A673 (cell line): ENCODE data around the gene ST6GALNAC2. TPM values are rescaled to one million over a fixed set of nuclear protein-coding genes. Genes with fewer than 3 reads are reported as not detected.
"Not testable (repeated sequence)": the region's sequence is repeated elsewhere in the genome, so short reads cannot be mapped to it uniquely, and the experiment has no call there.

ENCODE experiments used
- BruUV-seq: library from RNA; stranded (reverse); fragments of 400-500 nt; replicated peaks from 2 replicates; lab custom pipeline; 2021; lab: Mats Ljungman, UMichigan
- CTCF ChIA-PET: fragments of 300-600 bp; sonication (Branson Sonifier 250); formaldehyde crosslinking; loops from one replicate; lab custom pipeline; 2022; ENCODE audit warnings: antibody characterized with exemption; lab: Charles Lee
- POLR2A ChIA-PET: fragments of 300-600 bp; sonication (Branson Sonifier 250); formaldehyde crosslinking; loops from one replicate; lab custom pipeline; 2022; ENCODE audit warnings: antibody characterized with exemption; ENCODE audit not compliant: low non-redundant PET; lab: Charles Lee
- DNase-seq: peaks from one replicate; pipeline ENCODE4 v3.0.0-alpha.2; 2015; ENCODE audit warnings: low spot score
- H3K27ac ChIP-seq: fragments of 200-600 bp; sonication (generic); 2 replicates; pipeline ENCODE4 v1.5.1; 2016; ENCODE audit warnings: mixed run types, low read depth, mild to moderate bottlenecking, mixed read lengths, antibody characterized with exemption, low read length; ENCODE audit not compliant: poor library complexity, severe bottlenecking
- H3K27me3 ChIP-seq: fragments of 200-600 bp; sonication (generic); replicated peaks from 2 replicates; pipeline ENCODE4 v1.6.1; 2017; ENCODE audit warnings: mixed run types, low read depth, mild to moderate bottlenecking, mixed read lengths, antibody characterized with exemption, low read length; ENCODE audit not compliant: insufficient read depth, poor library complexity
- H3K36me3 ChIP-seq: fragments of 200-600 bp; sonication (generic); 2 replicates; pipeline ENCODE4 v1.6.1; 2016; ENCODE audit warnings: mixed run types, mild to moderate bottlenecking, mixed read lengths, antibody characterized with exemption, low read length; ENCODE audit not compliant: insufficient read depth, poor library complexity, severe bottlenecking
- H3K4me1 ChIP-seq: fragments of 200-600 bp; sonication (generic); 2 replicates; pipeline ENCODE4 v1.6.1; 2017; ENCODE audit warnings: mixed run types, mild to moderate bottlenecking, mixed read lengths, antibody characterized with exemption, low read length; ENCODE audit not compliant: insufficient read depth, poor library complexity, severe bottlenecking
- H3K4me3 ChIP-seq: fragments of 200-600 bp; sonication (generic); 2 replicates; pipeline ENCODE4 v1.5.1; 2016; ENCODE audit warnings: low read depth, mixed run types, mild to moderate bottlenecking, mixed read lengths, low read length; ENCODE audit not compliant: poor library complexity, severe bottlenecking
- H3K9me3 ChIP-seq: fragments of 200-600 bp; sonication (generic); 2 replicates; pipeline ENCODE4 v1.6.1; 2016; ENCODE audit warnings: mixed run types, low read depth, mild to moderate bottlenecking, mixed read lengths, antibody characterized with exemption, low read length; ENCODE audit not compliant: poor library complexity, severe bottlenecking
- EZH2 ChIP-seq: fragments of 200-600 bp; sonication (generic); IDR thresholded peaks from 2 replicates; pipeline ENCODE4 v1.6.1; 2017; ENCODE audit warnings: borderline replicate concordance, low read depth, mild to moderate bottlenecking, mixed read lengths, antibody characterized with exemption, low read length; ENCODE audit not compliant: poor library complexity, severe bottlenecking
- intact Hi-C: fragments of 100-400 bp; cut with micrococcal nuclease; formaldehyde crosslinking; loops from one replicate; pipeline ENCODE4 v1.10.0; 2022; ENCODE audit not compliant: unreplicated experiment
- total RNA-seq: library from RNA; stranded (reverse); gene quantifications from 2 replicates; pipeline ENCODE4 v1.2.3, GENCODE V29; 2021
- TF ChIP-seq, protein P1 (sequence below): fragments of 300-800, 200-600 bp; sonication (generic); conservative IDR thresholded peaks from 2 replicates; pipeline ENCODE4 v1.5.1; 2017; ENCODE audit warnings: low read depth, mild to moderate bottlenecking, antibody characterized with exemption, low read length, moderate library complexity, mixed read lengths

Gene ST6GALNAC2
- total RNA-seq, 1 experiment from 2014 or later, result not detected

DNA sequence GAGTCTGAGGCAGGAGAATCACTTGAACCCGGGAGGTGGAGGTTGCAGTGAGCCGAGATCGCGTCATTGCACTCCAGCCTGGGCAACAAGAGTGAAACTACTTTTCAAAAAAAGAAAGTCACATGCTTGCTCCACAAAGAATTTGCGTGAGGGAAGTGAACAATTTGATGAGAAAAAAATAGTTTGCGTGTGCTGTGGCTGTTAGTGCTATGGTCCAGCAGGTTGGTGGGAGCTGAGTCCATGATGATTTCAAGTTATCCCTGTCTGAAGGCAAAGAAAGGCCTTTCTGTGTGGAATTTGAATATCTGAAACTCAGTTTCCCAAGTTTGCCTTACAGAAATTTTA lies 24.8 kb downstream of the ST6GALNAC2 start:
- Histone ChIP-seq H3K4me3 (peak overlapping the region; percentile 71), H3K4me1 (peaks cover 34% of the 10 kb centered on the region), H3K27me3 (no peaks in the 10 kb centered on the region), H3K9me3 (no peaks in the 10 kb centered on the region), H3K27ac (peak overlapping the region; percentile 88), H3K36me3 (peaks cover 62% of the 10 kb centered on the region)
- no TSS peak for BruUV-seq
- POLR2A ChIA-PET, result interaction anchor here (0.6 to 1.1 kb wide), 2 partner anchors 11 to 83 kb away, joined by 3 to 4 read pairs; partner anchors contain the start of gene ST6GALNAC1
- no peak for DNase-seq
- intact Hi-C loops, result loop anchor here (5.0 to 10.0 kb wide), 2 partner anchors 61 to 154 kb away; partner anchors contain the start of gene MXRA7
- TF ChIP-seq, protein P1, sequence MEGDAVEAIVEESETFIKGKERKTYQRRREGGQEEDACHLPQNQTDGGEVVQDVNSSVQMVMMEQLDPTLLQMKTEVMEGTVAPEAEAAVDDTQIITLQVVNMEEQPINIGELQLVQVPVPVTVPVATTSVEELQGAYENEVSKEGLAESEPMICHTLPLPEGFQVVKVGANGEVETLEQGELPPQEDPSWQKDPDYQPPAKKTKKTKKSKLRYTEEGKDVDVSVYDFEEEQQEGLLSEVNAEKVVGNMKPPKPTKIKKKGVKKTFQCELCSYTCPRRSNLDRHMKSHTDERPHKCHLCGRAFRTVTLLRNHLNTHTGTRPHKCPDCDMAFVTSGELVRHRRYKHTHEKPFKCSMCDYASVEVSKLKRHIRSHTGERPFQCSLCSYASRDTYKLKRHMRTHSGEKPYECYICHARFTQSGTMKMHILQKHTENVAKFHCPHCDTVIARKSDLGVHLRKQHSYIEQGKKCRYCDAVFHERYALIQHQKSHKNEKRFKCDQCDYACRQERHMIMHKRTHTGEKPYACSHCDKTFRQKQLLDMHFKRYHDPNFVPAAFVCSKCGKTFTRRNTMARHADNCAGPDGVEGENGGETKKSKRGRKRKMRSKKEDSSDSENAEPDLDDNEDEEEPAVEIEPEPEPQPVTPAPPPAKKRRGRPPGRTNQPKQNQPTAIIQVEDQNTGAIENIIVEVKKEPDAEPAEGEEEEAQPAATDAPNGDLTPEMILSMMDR, result no peak
- TF ChIP-seq EZH2, result no peak
- CTCF ChIA-PET, result interaction anchor here (0.6 to 1.5 kb wide), 2 partner anchors 38 to 440 kb away, joined by 5 to 6 read pairs; no protein-coding TSS in a partner anchor

DNA sequence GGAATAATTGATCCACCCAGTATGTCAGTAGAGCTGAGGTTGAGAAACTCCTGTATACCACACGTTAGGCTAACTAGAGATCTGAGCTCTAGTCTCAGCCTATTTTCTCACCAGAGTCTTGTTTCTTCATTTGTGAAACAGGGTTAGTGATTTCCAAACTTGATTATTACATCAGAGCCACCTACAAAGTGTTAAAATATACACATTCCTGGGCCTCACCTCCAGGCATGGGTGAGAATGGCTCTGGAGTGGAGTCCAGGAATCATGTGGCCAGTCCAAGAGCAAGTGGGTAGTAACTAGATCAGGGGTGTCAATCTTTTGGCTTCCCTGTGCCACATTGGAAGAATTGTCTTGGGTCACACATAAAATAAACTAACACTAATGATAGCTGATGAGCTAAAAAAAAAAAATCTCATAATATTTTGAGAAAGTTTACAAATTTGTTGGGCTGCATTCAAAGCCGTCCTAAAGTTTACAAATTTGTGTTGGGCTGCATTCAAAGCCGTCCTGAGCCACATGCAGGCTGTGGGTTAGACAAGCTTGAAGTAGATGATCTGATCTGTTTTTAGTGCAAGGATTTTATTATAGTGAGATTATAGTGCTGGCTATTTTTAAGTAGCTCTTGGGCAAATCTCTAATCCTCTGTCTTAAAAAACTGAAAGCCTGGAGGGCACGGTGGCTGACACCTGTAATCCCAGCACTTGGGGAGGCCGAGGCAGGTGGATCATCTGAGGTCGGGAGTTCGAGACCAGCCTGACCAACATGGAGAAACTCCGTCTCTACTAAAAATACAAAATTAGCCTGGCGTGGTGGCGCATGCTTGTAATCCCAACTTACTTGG lies 25.4 kb downstream of the ST6GALNAC2 start:
- CTCF ChIA-PET, result interaction anchor here (0.6 kb wide), 1 partner anchor 439 kb away, joined by 6 read pairs; no protein-coding TSS in a partner anchor
- H3K27me3 ChIP-seq, result no peaks in the 10 kb centered on the region
- peak overlapping the region; percentile 71 for H3K4me3 ChIP-seq
- DNase-seq, result no peak
- peak overlapping the region; percentile 88 for H3K27ac ChIP-seq
- peaks cover 56% of the 10 kb centered on the region for H3K36me3 ChIP-seq
- TSS peak; percentile 0 for BruUV-seq
- peaks cover 34% of the 10 kb centered on the region for H3K4me1 ChIP-seq
- TF ChIP-seq EZH2, result no peak
- TF ChIP-seq, protein P1, result no peak
- POLR2A ChIA-PET, result interaction anchor here (1.1 kb wide), 1 partner anchor 12 kb away, joined by 3 read pairs; no protein-coding TSS in a partner anchor
- no peaks in the 10 kb centered on the region for H3K9me3 ChIP-seq
- intact Hi-C loops, result loop anchor here (5.0 to 10.0 kb wide), 2 partner anchors 62 to 155 kb away; partner anchors contain the start of gene MXRA7

DNA sequence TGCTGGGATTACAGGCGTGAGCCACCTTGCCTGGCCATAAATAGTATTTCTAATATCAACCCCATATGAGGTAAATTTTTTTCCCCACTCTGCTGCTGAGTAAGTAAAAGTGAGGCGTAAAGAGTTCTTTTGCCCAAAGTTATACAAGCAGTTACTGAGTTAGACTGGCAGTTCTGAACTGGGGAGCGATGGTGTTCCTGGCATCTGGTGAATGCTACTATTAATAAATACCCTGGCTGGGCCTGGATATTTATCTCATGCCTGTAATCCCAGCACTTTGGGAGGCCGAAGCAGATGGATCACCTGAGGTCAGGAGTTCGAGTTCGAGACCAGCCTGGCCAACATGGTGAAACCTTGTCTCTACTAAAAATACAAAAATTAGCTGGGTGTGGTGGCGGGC lies 26.2 kb downstream of the ST6GALNAC2 start:
- BruUV-seq, result not testable (repeated sequence)

More for the DNA sequence above, 26.2 kb downstream of the ST6GALNAC2 start:
- POLR2A ChIA-PET, H3K27me3 ChIP-seq, H3K9me3 ChIP-seq, DNase-seq: not testable (repeated sequence)
- intact Hi-C loops, result loop anchor here (5.0 kb wide), 1 partner anchor 113 kb away; no protein-coding TSS in a partner anchor
- CTCF ChIA-PET, result interaction anchor here (0.6 kb wide), 2 partner anchors 19 to 53 kb away, joined by 3 to 4 read pairs; no protein-coding TSS in a partner anchor
- peaks cover 49% of the 10 kb centered on the region for H3K36me3 ChIP-seq
- peak overlapping the region; percentile 71 for H3K4me3 ChIP-seq
- H3K4me1 ChIP-seq, result peaks cover 34% of the 10 kb centered on the region
- H3K27ac ChIP-seq, result peak overlapping the region; percentile 88
